ENCODE measurements around the gene CFAP92.

- no peak for TF ChIP-seq CTCF (conservative IDR thresholded peaks at IDR 0.05)
- no peak for TF ChIP-seq ZFX (IDR thresholded peaks at IDR 0.05)
These were observed 10.4 kb downstream of the CFAP92 start for GRCh38 chr3:128983293-128984069.
